ENCODE measurements around the gene TSPYL4.
"Not testable (repeated sequence)": the region's sequence is repeated elsewhere in the genome, so short reads cannot be mapped to it uniquely, and the experiment has no call there.

The TSPYL4 gene

GRCh38 chr6:116253505-116254296 lies at the start of gene TSPYL4:
TSS of gene TSPYL4 (minus strand) at chr6:116254075. CDS start at chr6:116254008, 67 bp downstream.
- DNase-seq = peak; percentile 97

GRCh38 chr6:116301104-116301503 lies 47.2 kb upstream of the TSPYL4 start:
- DNase-seq = no peak

- DNase-seq = no peak
These were observed 46.7 kb upstream of the TSPYL4 start for GRCh38 chr6:116300566-116300965.

GRCh38 chr6:116298973-116299372 lies 45.1 kb upstream of the TSPYL4 start:
- no peak for DNase-seq

- DNase-seq = no peak
These were observed 44.4 kb upstream of the TSPYL4 start for GRCh38 chr6:116298273-116298672.

- DNase-seq = no peak
These were observed 38.7 kb upstream of the TSPYL4 start for GRCh38 chr6:116292553-116292952.

GRCh38 chr6:116291701-116292396 lies 38.0 kb upstream of the TSPYL4 start:
- no peak for DNase-seq

- no peak for DNase-seq
These were observed 36.9 kb upstream of the TSPYL4 start for GRCh38 chr6:116290799-116291198.

GRCh38 chr6:116289876-116290275 lies 36.0 kb upstream of the TSPYL4 start:
- DNase-seq = no peak

GRCh38 chr6:116287689-116288282 lies 33.9 kb upstream of the TSPYL4 start:
- no peak for DNase-seq

- DNase-seq = no peak
These were observed 33.0 kb upstream of the TSPYL4 start for GRCh38 chr6:116286773-116287358.

- not testable (repeated sequence) for DNase-seq
These were observed 31.1 kb upstream of the TSPYL4 start for GRCh38 chr6:116284984-116285383.

- DNase-seq = no peak
These were observed 29.3 kb upstream of the TSPYL4 start for GRCh38 chr6:116283191-116283590.

- DNase-seq = no peak
These were observed 28.8 kb upstream of the TSPYL4 start for GRCh38 chr6:116282698-116283097.

GRCh38 chr6:116280933-116281316 lies 27.1 kb upstream of the TSPYL4 start:
- no peak for DNase-seq

- no peak for DNase-seq
These were observed 26.5 kb upstream of the TSPYL4 start for GRCh38 chr6:116280161-116280932.

GRCh38 chr6:116279232-116280160 lies 25.6 kb upstream of the TSPYL4 start, which contains the start of gene TSPYL1:
TSS of gene TSPYL1 (minus strand) at chr6:116279930. CDS start at chr6:116279830, 100 bp downstream.
- peak; percentile 97 for DNase-seq

GRCh38 chr6:116278854-116279231 lies 25.0 kb upstream of the TSPYL4 start:
- DNase-seq = no peak

GRCh38 chr6:116278481-116278829 lies 24.6 kb upstream of the TSPYL4 start:
- no peak for DNase-seq

- no peak for DNase-seq
These were observed 23.2 kb upstream of the TSPYL4 start for GRCh38 chr6:116277124-116277523.

- DNase-seq = no peak
These were observed 17.4 kb upstream of the TSPYL4 start for GRCh38 chr6:116271149-116271708.

Measured in NCI-H345 (cell line).